Measurements from ENCODE around the gene ACAP1. TPM values are rescaled to one million over a fixed set of nuclear protein-coding genes. Genes with fewer than 3 reads are reported as not detected.
A peak's percentile ranks its signal among the peaks of the same experiment; 100 is the strongest.

Gene ACAP1
- total RNA-seq, 1 experiment from 2014 or later, result 58.6 TPM

DNA sequence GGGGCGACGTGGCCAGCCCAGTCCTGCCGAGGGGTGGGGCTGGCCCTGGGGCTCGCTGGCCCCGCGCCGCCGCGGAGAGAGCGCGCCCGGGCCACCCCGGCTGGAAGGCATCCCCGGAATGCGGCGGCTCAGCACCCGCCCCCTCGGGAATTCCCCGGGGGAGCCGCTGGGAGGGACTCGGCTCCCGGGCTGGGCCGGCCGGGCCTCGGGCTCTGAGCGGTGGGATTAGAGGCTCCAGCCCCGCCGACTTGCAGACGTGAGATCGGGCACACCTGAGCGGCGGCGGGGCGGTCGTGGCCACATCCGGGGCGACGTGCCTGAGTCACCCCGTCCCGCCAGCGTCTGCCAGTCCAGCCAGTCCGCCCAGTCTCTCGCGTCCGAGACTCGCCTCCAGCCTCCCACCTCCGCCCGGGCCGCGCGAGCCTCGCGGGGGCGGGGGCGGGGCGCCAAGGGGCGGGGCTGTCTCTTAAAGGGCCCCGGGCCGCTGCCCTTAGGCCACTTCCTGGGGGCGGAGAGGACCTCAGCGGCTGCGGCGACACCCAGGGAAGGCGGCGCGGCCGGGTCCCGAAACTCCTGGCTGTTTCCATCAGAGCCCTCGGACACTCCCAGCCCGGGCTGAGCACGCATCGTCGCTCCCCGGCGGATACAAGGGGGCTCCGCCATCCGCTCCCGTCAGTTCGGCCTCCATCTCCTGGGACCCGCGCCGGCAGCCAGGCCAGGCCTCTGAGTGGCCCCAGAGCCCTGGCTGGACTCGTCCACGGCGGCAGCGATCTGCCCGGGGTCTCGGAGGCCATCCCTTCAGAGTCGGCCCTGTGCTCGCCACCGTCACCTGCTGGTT is 15.6 kb downstream of the ACAP1 start, which contains the start of gene KCTD11 (continued):
- TF ChIP-seq, protein P1, sequence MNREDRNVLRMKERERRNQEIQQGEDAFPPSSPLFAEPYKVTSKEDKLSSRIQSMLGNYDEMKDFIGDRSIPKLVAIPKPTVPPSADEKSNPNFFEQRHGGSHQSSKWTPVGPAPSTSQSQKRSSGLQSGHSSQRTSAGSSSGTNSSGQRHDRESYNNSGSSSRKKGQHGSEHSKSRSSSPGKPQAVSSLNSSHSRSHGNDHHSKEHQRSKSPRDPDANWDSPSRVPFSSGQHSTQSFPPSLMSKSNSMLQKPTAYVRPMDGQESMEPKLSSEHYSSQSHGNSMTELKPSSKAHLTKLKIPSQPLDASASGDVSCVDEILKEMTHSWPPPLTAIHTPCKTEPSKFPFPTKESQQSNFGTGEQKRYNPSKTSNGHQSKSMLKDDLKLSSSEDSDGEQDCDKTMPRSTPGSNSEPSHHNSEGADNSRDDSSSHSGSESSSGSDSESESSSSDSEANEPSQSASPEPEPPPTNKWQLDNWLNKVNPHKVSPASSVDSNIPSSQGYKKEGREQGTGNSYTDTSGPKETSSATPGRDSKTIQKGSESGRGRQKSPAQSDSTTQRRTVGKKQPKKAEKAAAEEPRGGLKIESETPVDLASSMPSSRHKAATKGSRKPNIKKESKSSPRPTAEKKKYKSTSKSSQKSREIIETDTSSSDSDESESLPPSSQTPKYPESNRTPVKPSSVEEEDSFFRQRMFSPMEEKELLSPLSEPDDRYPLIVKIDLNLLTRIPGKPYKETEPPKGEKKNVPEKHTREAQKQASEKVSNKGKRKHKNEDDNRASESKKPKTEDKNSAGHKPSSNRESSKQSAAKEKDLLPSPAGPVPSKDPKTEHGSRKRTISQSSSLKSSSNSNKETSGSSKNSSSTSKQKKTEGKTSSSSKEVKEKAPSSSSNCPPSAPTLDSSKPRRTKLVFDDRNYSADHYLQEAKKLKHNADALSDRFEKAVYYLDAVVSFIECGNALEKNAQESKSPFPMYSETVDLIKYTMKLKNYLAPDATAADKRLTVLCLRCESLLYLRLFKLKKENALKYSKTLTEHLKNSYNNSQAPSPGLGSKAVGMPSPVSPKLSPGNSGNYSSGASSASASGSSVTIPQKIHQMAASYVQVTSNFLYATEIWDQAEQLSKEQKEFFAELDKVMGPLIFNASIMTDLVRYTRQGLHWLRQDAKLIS (CRISPR knock-in tag; IDR thresholded peaks at IDR 0.05; ENCODE audit: borderline replicate concordance), result no peak
- TF ChIP-seq NR3C1 (CRISPR knock-in tag; conservative IDR thresholded peaks at IDR 0.05; ENCODE audit: low read depth) (no peak), ZBTB21 (CRISPR knock-in tag; IDR thresholded peaks at IDR 0.05; ENCODE audit: borderline replicate concordance) (0 out of 2 replicates have a peak, but pooled peaks have one; percentile 25), RELA (CRISPR knock-in tag; IDR thresholded peaks at IDR 0.05; ENCODE audit: borderline replicate concordance) (no peak), ZNF416 (CRISPR knock-in tag; IDR thresholded peaks at IDR 0.05) (no peak), ESRRA (CRISPR knock-in tag; IDR thresholded peaks at IDR 0.05; ENCODE audit: borderline replicate concordance) (no peak), CREM (CRISPR knock-in tag; IDR thresholded peaks at IDR 0.05) (peak; percentile 2; the same call in 1 of the 2 replicates), ZNF232 (CRISPR knock-in tag; IDR thresholded peaks at IDR 0.05) (no peak), SP1 (CRISPR knock-in tag; conservative IDR thresholded peaks at IDR 0.05) (peak; percentile 68), ZNF219 (CRISPR knock-in tag; IDR thresholded peaks at IDR 0.05; ENCODE audit: borderline replicate concordance) (peak; percentile 12; the same call in 1 of the 2 replicates), SMAD3 (CRISPR knock-in tag; IDR thresholded peaks at IDR 0.05; ENCODE audit: borderline replicate concordance) (no peak), NFATC4 (CRISPR knock-in tag; IDR thresholded peaks at IDR 0.05) (no peak)
- TF ChIP-seq, protein P2, sequence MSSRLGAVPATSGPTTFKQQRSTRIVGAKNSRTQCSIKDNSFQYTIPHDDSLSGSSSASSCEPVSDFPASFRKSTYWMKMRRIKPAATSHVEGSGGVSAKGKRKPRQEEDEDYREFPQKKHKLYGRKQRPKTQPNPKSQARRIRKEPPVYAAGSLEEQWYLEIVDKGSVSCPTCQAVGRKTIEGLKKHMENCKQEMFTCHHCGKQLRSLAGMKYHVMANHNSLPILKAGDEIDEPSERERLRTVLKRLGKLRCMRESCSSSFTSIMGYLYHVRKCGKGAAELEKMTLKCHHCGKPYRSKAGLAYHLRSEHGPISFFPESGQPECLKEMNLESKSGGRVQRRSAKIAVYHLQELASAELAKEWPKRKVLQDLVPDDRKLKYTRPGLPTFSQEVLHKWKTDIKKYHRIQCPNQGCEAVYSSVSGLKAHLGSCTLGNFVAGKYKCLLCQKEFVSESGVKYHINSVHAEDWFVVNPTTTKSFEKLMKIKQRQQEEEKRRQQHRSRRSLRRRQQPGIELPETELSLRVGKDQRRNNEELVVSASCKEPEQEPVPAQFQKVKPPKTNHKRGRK (CRISPR knock-in tag; IDR thresholded peaks at IDR 0.05; ENCODE audit: borderline replicate concordance), result no peak
- TF ChIP-seq, protein P3, sequence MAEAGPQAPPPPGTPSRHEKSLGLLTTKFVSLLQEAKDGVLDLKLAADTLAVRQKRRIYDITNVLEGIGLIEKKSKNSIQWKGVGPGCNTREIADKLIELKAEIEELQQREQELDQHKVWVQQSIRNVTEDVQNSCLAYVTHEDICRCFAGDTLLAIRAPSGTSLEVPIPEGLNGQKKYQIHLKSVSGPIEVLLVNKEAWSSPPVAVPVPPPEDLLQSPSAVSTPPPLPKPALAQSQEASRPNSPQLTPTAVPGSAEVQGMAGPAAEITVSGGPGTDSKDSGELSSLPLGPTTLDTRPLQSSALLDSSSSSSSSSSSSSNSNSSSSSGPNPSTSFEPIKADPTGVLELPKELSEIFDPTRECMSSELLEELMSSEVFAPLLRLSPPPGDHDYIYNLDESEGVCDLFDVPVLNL (CRISPR knock-in tag; IDR thresholded peaks at IDR 0.05; ENCODE audit: borderline replicate concordance, low read depth), result peak; percentile 35; the same call in 1 of the 2 replicates
- TF ChIP-seq, protein P4, sequence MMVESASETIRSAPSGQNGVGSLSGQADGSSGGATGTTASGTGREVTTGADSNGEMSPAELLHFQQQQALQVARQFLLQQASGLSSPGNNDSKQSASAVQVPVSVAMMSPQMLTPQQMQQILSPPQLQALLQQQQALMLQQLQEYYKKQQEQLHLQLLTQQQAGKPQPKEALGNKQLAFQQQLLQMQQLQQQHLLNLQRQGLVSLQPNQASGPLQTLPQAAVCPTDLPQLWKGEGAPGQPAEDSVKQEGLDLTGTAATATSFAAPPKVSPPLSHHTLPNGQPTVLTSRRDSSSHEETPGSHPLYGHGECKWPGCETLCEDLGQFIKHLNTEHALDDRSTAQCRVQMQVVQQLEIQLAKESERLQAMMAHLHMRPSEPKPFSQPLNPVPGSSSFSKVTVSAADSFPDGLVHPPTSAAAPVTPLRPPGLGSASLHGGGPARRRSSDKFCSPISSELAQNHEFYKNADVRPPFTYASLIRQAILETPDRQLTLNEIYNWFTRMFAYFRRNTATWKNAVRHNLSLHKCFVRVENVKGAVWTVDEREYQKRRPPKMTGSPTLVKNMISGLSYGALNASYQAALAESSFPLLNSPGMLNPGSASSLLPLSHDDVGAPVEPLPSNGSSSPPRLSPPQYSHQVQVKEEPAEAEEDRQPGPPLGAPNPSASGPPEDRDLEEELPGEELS (CRISPR knock-in tag; IDR thresholded peaks at IDR 0.05), result peak; percentile 32; the same call in 1 of the 2 replicates

DNA sequence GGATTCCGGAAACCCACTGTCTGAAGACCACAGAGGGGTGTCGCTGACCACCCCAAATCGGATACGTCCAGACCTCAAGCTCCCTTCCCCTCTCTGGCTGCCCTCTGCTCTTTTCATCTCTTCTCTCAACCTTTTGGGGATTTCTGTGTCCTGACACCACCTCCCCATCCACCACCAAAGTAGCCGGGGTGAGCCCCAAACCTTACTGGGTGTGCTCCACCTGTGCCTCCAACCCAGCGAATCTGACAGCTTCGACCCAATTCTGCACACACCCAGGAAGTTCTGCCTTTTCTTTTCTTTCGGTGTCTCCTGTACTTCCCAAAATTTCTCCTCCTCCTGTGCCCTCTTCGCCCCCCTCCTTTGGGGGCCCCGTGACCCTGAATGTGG is 16.2 kb downstream of the ACAP1 start:
- ATAC-seq, result no peak
- H3K4me3 Mint-ChIP-seq, result peak overlapping the region; percentile 81
- TF ChIP-seq NR3C1 (CRISPR knock-in tag; conservative IDR thresholded peaks at IDR 0.05; ENCODE audit: low read depth) (no peak), CBFB (CRISPR knock-in tag; IDR thresholded peaks at IDR 0.05; ENCODE audit: low read depth) (no peak), ZNF121 (CRISPR knock-in tag; IDR thresholded peaks at IDR 0.05) (no peak)
- TF ChIP-seq, protein P5, sequence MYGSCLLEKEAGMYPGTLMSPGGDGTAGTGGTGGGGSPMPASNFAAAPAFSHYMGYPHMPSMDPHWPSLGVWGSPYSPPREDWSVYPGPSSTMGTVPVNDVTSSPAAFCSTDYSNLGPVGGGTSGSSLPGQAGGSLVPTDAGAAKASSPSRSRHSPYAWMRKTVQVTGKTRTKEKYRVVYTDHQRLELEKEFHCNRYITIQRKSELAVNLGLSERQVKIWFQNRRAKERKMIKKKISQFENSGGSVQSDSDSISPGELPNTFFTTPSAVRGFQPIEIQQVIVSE (CRISPR knock-in tag; IDR thresholded peaks at IDR 0.05; ENCODE audit: borderline replicate concordance), result no peak
- TF ChIP-seq, protein P4 (CRISPR knock-in tag; IDR thresholded peaks at IDR 0.05), result no peak
- TF ChIP-seq, protein P6, sequence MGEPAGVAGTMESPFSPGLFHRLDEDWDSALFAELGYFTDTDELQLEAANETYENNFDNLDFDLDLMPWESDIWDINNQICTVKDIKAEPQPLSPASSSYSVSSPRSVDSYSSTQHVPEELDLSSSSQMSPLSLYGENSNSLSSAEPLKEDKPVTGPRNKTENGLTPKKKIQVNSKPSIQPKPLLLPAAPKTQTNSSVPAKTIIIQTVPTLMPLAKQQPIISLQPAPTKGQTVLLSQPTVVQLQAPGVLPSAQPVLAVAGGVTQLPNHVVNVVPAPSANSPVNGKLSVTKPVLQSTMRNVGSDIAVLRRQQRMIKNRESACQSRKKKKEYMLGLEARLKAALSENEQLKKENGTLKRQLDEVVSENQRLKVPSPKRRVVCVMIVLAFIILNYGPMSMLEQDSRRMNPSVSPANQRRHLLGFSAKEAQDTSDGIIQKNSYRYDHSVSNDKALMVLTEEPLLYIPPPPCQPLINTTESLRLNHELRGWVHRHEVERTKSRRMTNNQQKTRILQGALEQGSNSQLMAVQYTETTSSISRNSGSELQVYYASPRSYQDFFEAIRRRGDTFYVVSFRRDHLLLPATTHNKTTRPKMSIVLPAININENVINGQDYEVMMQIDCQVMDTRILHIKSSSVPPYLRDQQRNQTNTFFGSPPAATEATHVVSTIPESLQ (CRISPR knock-in tag; IDR thresholded peaks at IDR 0.05), result no peak
- ChIA-PET CTCF (interaction anchor here (0.6 to 6.6 kb wide), 10 partner anchors 16 to 208 kb away, joined by 3 to 69 read pairs (median 4); partner anchors contain the start of genes ACAP1, NEURL4, TMEM102 and TMEM256), POLR2A (interaction anchor here (0.9 to 1.3 kb wide), 2 partner anchors 52 to 71 kb away, joined by 3 to 4 read pairs; partner anchors contain the start of gene TMEM256)
- H3K4me1 Mint-ChIP-seq, result peaks cover 33% of the 10 kb centered on the region
- no peaks in the 10 kb centered on the region for H3K36me3 Mint-ChIP-seq
- peaks cover 12% of the 10 kb centered on the region for H3K27me3 Mint-ChIP-seq (ENCODE audit: low read depth)
- H3K27ac Mint-ChIP-seq, result peak overlapping the region; percentile 60; the same call in 1 of the 2 replicates
- no peaks in the 10 kb centered on the region for H3K9me3 Mint-ChIP-seq
- DNase-seq (ENCODE audit: low spot score), result no peak
